ENCODE data around the gene MSMO1.

- TF ChIP-seq MYBL2 (CRISPR knock-in tag; IDR thresholded peaks at IDR 0.05) (no peak), CTCF (IDR thresholded peaks at IDR 0.05) (no peak), NR3C1 (CRISPR knock-in tag; conservative IDR thresholded peaks at IDR 0.05; ENCODE audit: low read depth) (no peak)
- TF ChIP-seq, protein P1, sequence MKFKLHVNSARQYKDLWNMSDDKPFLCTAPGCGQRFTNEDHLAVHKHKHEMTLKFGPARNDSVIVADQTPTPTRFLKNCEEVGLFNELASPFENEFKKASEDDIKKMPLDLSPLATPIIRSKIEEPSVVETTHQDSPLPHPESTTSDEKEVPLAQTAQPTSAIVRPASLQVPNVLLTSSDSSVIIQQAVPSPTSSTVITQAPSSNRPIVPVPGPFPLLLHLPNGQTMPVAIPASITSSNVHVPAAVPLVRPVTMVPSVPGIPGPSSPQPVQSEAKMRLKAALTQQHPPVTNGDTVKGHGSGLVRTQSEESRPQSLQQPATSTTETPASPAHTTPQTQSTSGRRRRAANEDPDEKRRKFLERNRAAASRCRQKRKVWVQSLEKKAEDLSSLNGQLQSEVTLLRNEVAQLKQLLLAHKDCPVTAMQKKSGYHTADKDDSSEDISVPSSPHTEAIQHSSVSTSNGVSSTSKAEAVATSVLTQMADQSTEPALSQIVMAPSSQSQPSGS (CRISPR knock-in tag; IDR thresholded peaks at IDR 0.05; ENCODE audit: borderline replicate concordance, low read depth), result no peak
Measured at GRCh38 chr4:165367040-165367439, 39.6 kb downstream of the MSMO1 start.

All from WTC11 (cell line).